ENCODE results near the gene CACNA2D2. TPM values are rescaled to one million over a fixed set of nuclear protein-coding genes. Genes with fewer than 3 reads are reported as not detected.

Gene CACNA2D2
- total and polyA plus RNA-seq, 2 of the 13 experiments (the other 11 are each of a cell fraction or from before 2014, with no cell fraction given) = not detected

DNA sequence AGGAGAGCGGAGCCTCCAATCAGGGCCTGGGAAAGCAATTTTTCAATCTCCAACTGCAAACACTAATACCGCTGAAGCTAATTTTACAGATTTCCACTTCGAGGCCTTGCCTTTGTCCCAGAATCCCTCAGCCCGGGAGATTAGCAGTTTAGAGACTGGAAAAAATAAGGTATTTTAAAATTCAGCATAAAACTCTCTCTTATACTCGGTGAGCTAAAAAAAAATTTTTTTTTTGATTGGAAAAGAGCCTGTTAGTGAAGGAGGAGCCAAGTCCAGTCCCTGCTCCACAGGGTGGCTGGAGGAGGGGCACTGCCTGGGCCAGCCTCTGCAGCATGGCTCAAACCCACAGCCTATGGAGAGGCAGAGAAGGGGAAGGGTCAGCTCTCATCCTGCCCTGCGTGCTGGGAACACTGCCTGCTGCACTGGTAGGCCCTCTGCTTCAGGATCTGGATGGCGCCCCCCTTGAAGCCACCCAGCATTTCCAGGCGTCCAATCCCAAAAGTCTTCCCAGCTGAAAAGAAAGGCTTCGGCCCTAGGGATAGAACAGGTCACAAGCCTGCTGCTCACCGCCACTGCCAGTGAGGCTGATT lies 48.9 kb downstream of the CACNA2D2 start:
- in situ Hi-C loops (cut with HindIII; ENCODE audit: extremely low pct_ligation_motif_present, low pct_unique_long_range_greater_than_20kb) (no loop called here), intact Hi-C loops (cut with micrococcal nuclease; ENCODE audit: unreplicated experiment) (no loop called here)
- FAIRE-seq (no peak), DNase-seq (ENCODE audit: low spot score) (no peak), ATAC-seq (no peak)
- WGBS (ENCODE audit: low lambda C conversion rate) = 37% methylated on average over 6 of the region's 10 CpGs
- H3K9ac ChIP-seq (ENCODE audit: insufficient read depth, low read depth, low read length) = no peak overlapping the region
- H3K27ac ChIP-seq (ENCODE audit: extremely low read length, insufficient read depth, low read length) = no peak overlapping the region
- ChIA-PET POLR2A (no interaction called here), CTCF (ENCODE audit: low intra/inter-chr PET ratio, low total read pairs) (no interaction called here)
- H3K4me2 ChIP-seq (ENCODE audit: low read depth, low read length) = no peak overlapping the region
- no peak overlapping the region for H2AFZ ChIP-seq (ENCODE audit: low read length)
- no peaks in the 10 kb centered on the region for H3K79me2 ChIP-seq (ENCODE audit: insufficient read depth, low read length)
- no TSS peak for BruUV-seq (replicated peaks)
- no peaks in the 10 kb centered on the region for H3K36me3 ChIP-seq (replicated peaks in 1 of 2; ENCODE audit: control insufficient read depth in 1 of 2, insufficient read depth in 2 of 2, low read length in 2 of 2)
- peaks cover 5 to 46% of the 10 kb centered on the region in 2 experiments; a peak in 4 of 5 replicates for H3K27me3 ChIP-seq (ENCODE audit: control insufficient read depth in 1 of 2, insufficient read depth in 2 of 2, low read length in 2 of 2)
- TF ChIP-seq MIER3 (CRISPR knock-in tag; IDR thresholded peaks at IDR 0.05; ENCODE audit: borderline replicate concordance) = no peak
- TF ChIP-seq POGZ (CRISPR knock-in tag; IDR thresholded peaks at IDR 0.05) = no peak
- no peak for TF ChIP-seq FOXO1 (CRISPR knock-in tag; IDR thresholded peaks at IDR 0.05)
- TF ChIP-seq, protein P1, sequence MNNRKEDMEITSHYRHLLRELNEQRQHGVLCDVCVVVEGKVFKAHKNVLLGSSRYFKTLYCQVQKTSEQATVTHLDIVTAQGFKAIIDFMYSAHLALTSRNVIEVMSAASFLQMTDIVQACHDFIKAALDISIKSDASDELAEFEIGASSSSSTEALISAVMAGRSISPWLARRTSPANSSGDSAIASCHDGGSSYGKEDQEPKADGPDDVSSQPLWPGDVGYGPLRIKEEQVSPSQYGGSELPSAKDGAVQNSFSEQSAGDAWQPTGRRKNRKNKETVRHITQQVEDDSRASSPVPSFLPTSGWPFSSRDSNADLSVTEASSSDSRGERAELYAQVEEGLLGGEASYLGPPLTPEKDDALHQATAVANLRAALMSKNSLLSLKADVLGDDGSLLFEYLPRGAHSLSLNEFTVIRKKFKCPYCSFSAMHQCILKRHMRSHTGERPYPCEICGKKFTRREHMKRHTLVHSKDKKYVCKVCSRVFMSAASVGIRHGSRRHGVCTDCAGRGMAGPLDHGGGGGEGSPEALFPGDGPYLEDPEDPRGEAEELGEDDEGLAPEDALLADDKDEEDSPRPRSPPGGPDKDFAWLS (CRISPR knock-in tag; IDR thresholded peaks at IDR 0.05; ENCODE audit: borderline replicate concordance) = no peak
- TF ChIP-seq ZNF781 (CRISPR knock-in tag; IDR thresholded peaks at IDR 0.05; ENCODE audit: borderline replicate concordance, not compliant biosample characterization) = no peak
- TF ChIP-seq CHCHD3 (CRISPR knock-in tag; IDR thresholded peaks at IDR 0.05) = no peak
- no peak for TF ChIP-seq ZNF619 (CRISPR knock-in tag; IDR thresholded peaks at IDR 0.05)
- no peak for TF ChIP-seq ZNF101 (CRISPR knock-in tag; IDR thresholded peaks at IDR 0.05; ENCODE audit: borderline replicate concordance, low read depth)
- TF ChIP-seq, protein P2, sequence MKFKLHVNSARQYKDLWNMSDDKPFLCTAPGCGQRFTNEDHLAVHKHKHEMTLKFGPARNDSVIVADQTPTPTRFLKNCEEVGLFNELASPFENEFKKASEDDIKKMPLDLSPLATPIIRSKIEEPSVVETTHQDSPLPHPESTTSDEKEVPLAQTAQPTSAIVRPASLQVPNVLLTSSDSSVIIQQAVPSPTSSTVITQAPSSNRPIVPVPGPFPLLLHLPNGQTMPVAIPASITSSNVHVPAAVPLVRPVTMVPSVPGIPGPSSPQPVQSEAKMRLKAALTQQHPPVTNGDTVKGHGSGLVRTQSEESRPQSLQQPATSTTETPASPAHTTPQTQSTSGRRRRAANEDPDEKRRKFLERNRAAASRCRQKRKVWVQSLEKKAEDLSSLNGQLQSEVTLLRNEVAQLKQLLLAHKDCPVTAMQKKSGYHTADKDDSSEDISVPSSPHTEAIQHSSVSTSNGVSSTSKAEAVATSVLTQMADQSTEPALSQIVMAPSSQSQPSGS (CRISPR knock-in tag; IDR thresholded peaks at IDR 0.05) = no peak
- no peak overlapping the region for H3K4me3 ChIP-seq (replicated peaks in 1 of 3; ENCODE audit: insufficient read depth in 1 of 3, low read depth in 2 of 3, low read length in 3 of 3)
- peaks cover 16% of the 10 kb centered on the region for H3K4me1 ChIP-seq (ENCODE audit: insufficient read depth, low read length)
- H3K9me3 ChIP-seq (ENCODE audit: low read length) = no peaks in the 10 kb centered on the region
- no peaks in the 10 kb centered on the region for H4K20me1 ChIP-seq (ENCODE audit: insufficient read depth, low read length)

Measured in HepG2 (cell line).